ENCODE measurements around the gene CALHM2.

GRCh38 chr10:103463499-103463898 lies 11.3 kb upstream of the CALHM2 start:
- TF ChIP-seq POLR2A (IDR thresholded peaks at IDR 0.05; ENCODE audit: low read depth, low read length): no peak
- TF ChIP-seq EZH2 (IDR thresholded peaks at IDR 0.05; ENCODE audit: borderline replicate concordance, low read depth, low read length, severe bottlenecking): no peak
- TF ChIP-seq POLR2AphosphoS5 (IDR thresholded peaks at IDR 0.05; ENCODE audit: insufficient read depth, low read depth, low read length): no peak

Data from endothelial cell of umbilical vein (primary cell).